GM21423 (cell line): ENCODE results near the gene SPRR1A.
A peak's percentile ranks its signal among the peaks of the same experiment; 100 is the strongest.

Experiments used
- ATAC-seq: cut with Tn5 transposase; IDR thresholded peaks from one replicate; pipeline ENCODE4 v1.9.1; 2021; ENCODE audit warnings: mild to moderate bottlenecking, moderate library complexity; ENCODE audit not compliant: unreplicated experiment

SPRR1A gene

GRCh38 chr1:152983743-152984142 lies at the start of gene SPRR1A:
Gene SPRR1A (plus strand): TSS chr1:152984081. CDS start chr1:152985231, 1,150 bp downstream.
- ATAC-seq, result no peak

DNA sequence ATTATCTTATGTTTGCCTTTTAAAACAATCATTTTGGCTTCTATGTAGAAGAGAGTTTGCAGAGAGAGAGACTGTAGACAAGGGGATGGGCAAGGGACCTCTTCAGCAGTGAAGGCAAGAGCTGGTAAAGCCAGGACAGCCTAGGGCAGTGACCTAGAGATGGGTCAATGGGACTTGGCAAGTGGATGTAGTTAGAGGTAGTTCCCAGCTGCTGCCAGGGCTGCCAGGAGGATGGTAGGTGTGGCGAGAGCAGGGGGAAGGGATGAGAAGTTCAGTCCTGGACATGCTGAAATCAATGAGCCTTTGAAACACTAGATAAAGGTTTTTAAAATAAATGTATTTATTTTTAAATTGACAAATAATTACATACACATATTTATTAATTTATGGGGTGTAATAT lies 43.3 kb upstream of the SPRR1A start:
- ATAC-seq, result no peak

DNA sequence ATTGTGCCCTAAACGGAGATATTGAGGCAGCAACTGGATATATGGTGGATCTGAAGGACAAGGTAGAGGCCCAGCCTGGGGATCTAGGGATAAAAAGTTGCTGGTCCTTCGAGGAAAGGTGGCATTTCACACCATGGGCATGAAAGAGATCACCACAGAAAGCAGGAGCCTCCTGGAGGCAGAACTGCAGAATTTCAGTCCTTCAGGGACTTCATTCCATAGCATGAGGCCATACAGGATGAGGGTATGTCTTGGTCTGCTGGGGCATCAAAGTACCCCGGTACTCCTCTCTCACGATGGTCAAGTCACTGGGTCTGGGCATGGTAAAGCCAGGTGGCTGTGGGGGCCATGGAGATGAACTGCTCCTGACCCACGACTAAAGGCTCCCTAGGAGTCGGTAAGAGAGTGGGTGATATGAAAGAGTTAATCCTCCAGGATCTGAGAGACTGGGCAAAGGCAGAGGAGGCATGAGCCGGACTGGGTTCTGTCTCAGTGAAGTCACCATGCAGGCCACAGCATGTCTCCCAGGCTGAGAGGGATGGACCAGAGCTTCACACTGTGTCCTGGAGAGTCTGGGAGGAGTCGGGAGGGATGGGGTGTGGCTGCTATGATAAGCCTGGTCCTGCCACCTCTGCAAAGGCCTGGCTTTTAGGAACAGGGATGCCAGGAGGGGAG lies 42.7 kb upstream of the SPRR1A start:
- ATAC-seq, result no peak

- ATAC-seq, result no peak
Observed at GRCh38 chr1:152942161-152942560, 41.7 kb upstream of the SPRR1A start.

DNA sequence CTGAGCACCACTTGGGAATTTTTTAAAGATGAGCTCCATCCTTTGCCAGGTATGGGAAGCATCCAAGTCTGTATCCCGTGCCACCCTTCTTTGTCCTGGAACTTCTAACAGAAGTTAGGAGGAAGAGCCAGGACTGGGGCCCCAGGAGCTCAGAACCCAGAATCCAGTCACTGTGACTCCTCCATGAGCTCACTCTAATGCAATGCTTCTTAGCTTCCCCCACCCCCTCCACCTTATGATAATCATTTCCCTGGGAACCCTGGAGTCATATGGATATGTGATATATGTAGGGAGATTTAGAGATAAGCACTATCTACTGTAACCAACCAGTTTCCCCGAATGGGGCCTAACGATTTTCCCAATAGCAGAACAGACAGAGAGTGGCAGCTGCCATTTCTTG lies 37.6 kb upstream of the SPRR1A start:
- ATAC-seq, result no peak

GRCh38 chr1:152946651-152947256 lies 37.1 kb upstream of the SPRR1A start, which contains the start of gene SPRR5:
Gene SPRR5 (plus strand): TSS chr1:152947206. CDS start chr1:152948555, 1,349 bp downstream.
- no peak for ATAC-seq

- ATAC-seq, result no peak
Observed at GRCh38 chr1:152951711-152952110, 32.2 kb upstream of the SPRR1A start.

GRCh38 chr1:152953761-152954160 lies 30.1 kb upstream of the SPRR1A start:
- no peak for ATAC-seq

DNA sequence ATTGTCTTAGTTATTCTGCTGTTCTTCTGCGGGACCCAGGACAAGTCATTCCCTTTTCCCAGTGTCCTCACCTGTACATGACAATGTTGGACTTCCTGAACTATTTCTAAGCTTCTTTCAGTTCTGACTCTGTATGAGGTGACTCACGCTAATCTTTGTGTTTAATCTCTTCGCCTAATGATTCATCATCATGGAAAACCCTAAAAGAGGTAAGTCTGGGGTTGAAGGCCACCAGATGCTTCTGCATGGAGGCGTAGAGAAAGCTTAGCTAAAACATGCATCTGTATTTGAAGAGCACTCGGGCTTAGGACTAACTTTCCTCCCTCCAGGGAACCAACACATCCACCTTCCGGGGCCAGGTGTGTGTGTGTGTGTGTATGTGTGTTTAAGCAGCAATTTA lies 29.4 kb upstream of the SPRR1A start:
- ATAC-seq, result no peak

- no peak for ATAC-seq
Observed at GRCh38 chr1:152957561-152957960, 26.3 kb upstream of the SPRR1A start.

- ATAC-seq, result no peak
Observed at GRCh38 chr1:152959273-152959672, 24.6 kb upstream of the SPRR1A start.

GRCh38 chr1:152959801-152960451 lies 24.0 kb upstream of the SPRR1A start:
- ATAC-seq, result no peak

GRCh38 chr1:152960452-152961044 lies 23.3 kb upstream of the SPRR1A start:
- ATAC-seq, result no peak

GRCh38 chr1:152961226-152961891 lies 22.5 kb upstream of the SPRR1A start:
- ATAC-seq, result no peak

- ATAC-seq, result no peak
Observed at GRCh38 chr1:152962876-152963415, 20.9 kb upstream of the SPRR1A start.

- ATAC-seq, result no peak
Observed at GRCh38 chr1:152964536-152964935, 19.3 kb upstream of the SPRR1A start.

DNA sequence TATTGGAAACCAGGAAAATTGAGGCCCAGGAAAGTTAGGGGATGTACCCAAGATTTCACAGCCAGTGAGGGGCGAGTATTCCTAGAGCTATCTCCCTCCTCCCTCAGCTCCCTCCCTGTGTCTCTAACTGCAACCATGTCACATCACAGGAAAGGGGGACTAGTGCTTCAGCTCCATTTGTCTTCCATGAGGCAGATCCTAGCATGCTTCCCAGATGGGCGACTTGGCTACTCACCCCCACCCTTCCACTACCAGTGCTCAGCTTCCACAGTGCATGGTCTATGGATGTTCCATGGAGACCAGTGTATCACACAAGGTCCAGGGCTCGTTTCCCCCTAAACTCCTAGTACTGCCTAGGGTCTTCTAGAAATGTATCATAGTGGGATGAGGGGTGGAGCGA lies 18.0 kb upstream of the SPRR1A start:
- no peak for ATAC-seq

DNA sequence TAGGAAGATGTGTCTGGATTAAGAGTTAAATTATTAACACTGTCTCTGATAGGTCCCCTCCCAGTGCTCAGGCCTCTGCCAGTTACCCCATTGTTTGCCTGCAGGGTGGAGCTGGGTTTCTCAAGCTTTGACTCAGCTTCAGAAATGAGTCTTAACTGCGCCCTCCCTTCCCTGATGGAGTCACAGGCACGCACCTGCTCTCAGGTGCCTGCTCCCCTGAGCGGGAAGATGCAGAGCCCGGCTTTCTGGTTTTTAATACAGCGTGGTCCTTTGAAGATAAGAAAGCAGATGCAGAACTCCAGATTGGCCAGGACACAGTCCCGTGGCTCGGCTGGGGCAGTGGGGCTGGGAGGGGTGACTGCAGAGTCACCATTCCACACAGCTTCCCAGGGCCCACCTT lies 16.7 kb upstream of the SPRR1A start:
- no peak for ATAC-seq

- peak; percentile 72 for ATAC-seq
Observed at GRCh38 chr1:152968248-152968647, 15.6 kb upstream of the SPRR1A start.

GRCh38 chr1:152969036-152969435 lies 14.8 kb upstream of the SPRR1A start:
- no peak for ATAC-seq

- no peak for ATAC-seq
Observed at GRCh38 chr1:152970495-152970894, 13.4 kb upstream of the SPRR1A start, which contains the start of gene SPRR4. Gene SPRR4 (plus strand): TSS chr1:152970648. CDS start chr1:152971891, 1,243 bp downstream.
